ENCODE data around the gene EFR3B. TPM values are rescaled to one million over a fixed set of nuclear protein-coding genes. Genes with fewer than 3 reads are reported as not detected.
A peak's percentile ranks its signal among the peaks of the same experiment; 100 is the strongest.
"Not testable (repeated sequence)": the region's sequence is repeated elsewhere in the genome, so short reads cannot be mapped to it uniquely, and the experiment has no call there.

EFR3B gene
- total RNA-seq, 2 experiments from 2014 or later = 1.5 TPM

DNA sequence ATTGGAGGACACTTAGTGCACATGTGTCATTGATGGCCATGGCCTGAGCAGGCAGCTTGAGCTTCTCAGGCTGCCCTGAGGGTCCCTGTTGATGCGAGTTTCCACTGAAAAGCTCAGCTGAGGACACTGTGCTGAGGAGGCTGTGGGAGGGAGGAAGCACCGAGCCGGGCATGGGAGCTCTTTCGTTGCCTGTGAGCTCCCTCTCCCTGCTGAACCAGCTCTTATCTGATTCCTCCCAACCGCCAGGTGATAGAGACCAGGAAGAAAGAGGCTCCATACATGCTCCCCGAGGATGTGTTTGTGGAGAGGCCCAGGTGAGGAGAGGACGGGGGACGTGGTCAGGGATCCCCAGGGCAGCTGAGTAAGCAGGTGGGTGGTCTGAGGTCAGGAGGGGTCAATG, 99.2 kb downstream of the EFR3B start:
- H3K27me3 Mint-ChIP-seq = peaks cover 13% of the 10 kb centered on the region
- no peaks in the 10 kb centered on the region for H3K9me3 Mint-ChIP-seq
- no peak for DNase-seq
- H3K4me3 Mint-ChIP-seq = no peak overlapping the region
- H3K36me3 Mint-ChIP-seq = no peaks in the 10 kb centered on the region
- intact Hi-C loops (cut with micrococcal nuclease) = no loop called here
- no peaks in the 10 kb centered on the region for H3K4me1 Mint-ChIP-seq (ENCODE audit: low read depth)
- ChIA-PET POLR2A (no interaction called here), CTCF (no interaction called here)
- H3K27ac Mint-ChIP-seq = no peak overlapping the region

GRCh38 chr2:25145803-25146202, 103.9 kb downstream of the EFR3B start:
- Mint-ChIP-seq H3K9me3 (no peaks in the 10 kb centered on the region), H3K4me3 (no peak overlapping the region), H3K27ac (no peak overlapping the region), H3K4me1 (ENCODE audit: low read depth) (no peaks in the 10 kb centered on the region), H3K27me3 (no peaks in the 10 kb centered on the region), H3K36me3 (no peaks in the 10 kb centered on the region)
- DNase-seq = no peak
- ChIA-PET POLR2A (no interaction called here), CTCF (no interaction called here)
- intact Hi-C loops (cut with micrococcal nuclease) = no loop called here

DNA sequence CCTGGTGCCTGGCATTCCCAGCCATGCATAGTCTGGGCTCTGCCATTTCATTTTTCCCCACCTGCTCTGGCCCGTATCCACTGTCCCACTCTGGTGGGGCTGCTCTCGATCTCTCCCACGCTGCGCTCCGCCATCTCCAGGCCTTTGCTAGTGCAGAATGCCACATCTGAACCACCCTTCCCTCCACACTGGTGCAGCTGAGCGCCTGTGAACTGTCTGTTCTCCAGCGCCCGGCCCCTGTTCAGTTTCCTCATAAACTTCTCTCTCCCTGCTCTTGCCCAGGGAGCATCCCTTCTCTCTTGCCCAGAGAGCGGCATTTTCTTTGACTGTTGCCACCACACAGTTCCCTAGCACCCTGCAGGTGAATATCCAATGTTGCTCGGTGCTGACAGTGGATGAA, 105.0 kb downstream of the EFR3B start:
- Mint-ChIP-seq H3K9me3 (no peaks in the 10 kb centered on the region), H3K4me3 (no peak overlapping the region), H3K27me3 (no peaks in the 10 kb centered on the region), H3K27ac (no peak overlapping the region), H3K36me3 (no peaks in the 10 kb centered on the region), H3K4me1 (ENCODE audit: low read depth) (no peaks in the 10 kb centered on the region)
- intact Hi-C loops (cut with micrococcal nuclease) = no loop called here
- POLR2A ChIA-PET = no interaction called here
- no peak for DNase-seq
- CTCF ChIA-PET = no interaction called here

DNA sequence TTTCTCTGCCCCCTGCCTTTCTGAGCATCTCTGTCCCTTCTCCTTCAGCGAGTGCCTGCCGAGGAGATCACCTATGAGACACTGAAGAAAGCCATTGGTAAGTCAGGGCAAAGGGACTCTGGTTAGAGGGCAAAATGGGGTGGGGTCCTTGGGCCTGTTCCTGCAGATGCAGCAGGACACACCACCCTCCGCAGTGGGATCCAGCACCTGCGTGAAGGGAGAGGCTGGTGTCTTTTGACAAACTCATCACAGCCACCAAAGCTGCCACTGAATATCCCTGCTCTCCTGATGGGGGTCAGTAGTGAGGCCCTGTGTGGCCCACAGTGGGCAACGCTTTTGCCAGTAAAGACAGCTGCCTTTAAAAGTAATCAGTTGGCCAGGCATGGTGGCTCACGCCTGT, 107.8 kb downstream of the EFR3B start:
- DNase-seq = no peak
- no peak overlapping the region for H3K27ac Mint-ChIP-seq
- intact Hi-C loops (cut with micrococcal nuclease) = no loop called here
- no peaks in the 10 kb centered on the region for H3K4me1 Mint-ChIP-seq (ENCODE audit: low read depth)
- H3K27me3 Mint-ChIP-seq = no peaks in the 10 kb centered on the region
- CTCF ChIA-PET = no interaction called here
- no peaks in the 10 kb centered on the region for H3K36me3 Mint-ChIP-seq
- no peaks in the 10 kb centered on the region for H3K9me3 Mint-ChIP-seq
- POLR2A ChIA-PET = no interaction called here
- no peak overlapping the region for H3K4me3 Mint-ChIP-seq

DNA sequence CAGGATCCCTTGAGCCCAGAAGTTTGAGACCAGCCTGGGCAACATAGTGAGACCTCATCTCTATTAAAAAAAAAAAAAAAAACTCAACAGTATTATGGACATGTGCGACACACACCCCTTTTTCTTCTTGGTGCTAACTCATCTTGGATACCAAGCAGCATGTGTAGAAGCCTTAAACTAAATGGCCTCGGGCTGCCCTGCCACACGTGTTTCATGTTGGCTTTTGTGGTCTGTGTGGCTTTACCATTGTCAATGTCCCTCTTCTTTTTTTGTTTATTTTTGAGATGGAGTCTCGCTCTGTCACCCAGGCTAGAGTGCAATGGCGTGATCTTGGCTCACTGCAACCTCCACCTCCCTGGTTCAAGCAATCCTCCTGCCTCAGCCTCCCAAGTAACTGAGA, 109.1 kb downstream of the EFR3B start:
- H3K4me1 Mint-ChIP-seq (ENCODE audit: low read depth); H3K27me3 Mint-ChIP-seq; H3K27ac Mint-ChIP-seq; intact Hi-C loops (cut with micrococcal nuclease); H3K4me3 Mint-ChIP-seq; H3K36me3 Mint-ChIP-seq; H3K9me3 Mint-ChIP-seq; DNase-seq; CTCF ChIA-PET; POLR2A ChIA-PET: not testable (repeated sequence)

DNA sequence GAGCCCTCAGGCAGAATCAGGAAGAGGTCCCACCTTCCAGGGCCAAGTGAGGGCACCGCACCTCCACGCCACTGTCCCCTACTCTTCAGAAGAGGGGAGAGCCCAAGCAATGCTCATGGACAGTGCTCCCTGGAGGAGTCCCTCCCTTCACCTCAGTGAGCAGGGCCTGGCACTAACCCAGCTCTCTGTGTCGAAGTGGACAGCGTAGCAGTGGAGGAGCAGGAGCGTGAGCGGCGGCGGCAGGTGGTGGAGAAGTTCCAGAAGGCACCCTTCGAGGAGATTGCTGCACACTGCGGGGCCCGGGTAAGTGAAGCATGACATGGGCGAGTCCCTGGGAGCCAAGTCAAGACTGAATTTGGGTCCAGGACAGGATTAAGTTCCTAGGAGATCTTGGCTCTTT, 109.8 kb downstream of the EFR3B start:
- Mint-ChIP-seq H3K36me3 (no peaks in the 10 kb centered on the region), H3K4me1 (ENCODE audit: low read depth) (no peaks in the 10 kb centered on the region), H3K4me3 (no peak overlapping the region), H3K27me3 (peaks cover 2% of the 10 kb centered on the region), H3K27ac (no peak overlapping the region), H3K9me3 (no peaks in the 10 kb centered on the region)
- POLR2A ChIA-PET = no interaction called here
- CTCF ChIA-PET = no interaction called here
- DNase-seq = no peak
- intact Hi-C loops (cut with micrococcal nuclease) = no loop called here

DNA sequence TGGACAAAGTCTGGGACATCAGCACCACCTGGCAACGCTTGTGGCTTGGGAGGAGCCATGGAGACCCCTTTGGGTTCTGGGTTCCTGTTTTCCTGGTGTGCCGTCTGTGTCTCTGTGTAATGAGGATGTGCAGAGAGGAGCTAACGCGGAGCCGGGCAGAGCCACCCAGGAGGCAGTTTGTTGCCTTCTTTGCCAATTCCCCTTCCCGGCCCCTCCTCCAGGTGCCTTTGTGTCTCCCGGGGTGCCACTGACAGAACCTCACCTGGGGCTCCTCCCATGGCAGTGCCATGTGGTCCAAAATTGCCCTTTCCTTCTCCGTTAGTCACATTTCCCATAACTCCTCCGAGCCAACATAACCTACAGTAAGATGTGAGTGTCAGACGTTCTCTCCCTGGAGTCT, 113.5 kb downstream of the EFR3B start:
- CTCF ChIA-PET = interaction anchor here (1.0 kb wide), 1 partner anchor 42 kb away, joined by 3 read pairs; no protein-coding TSS in a partner anchor
- H3K4me3 Mint-ChIP-seq = no peak overlapping the region
- H3K27ac Mint-ChIP-seq = no peak overlapping the region
- peaks cover 2% of the 10 kb centered on the region for H3K27me3 Mint-ChIP-seq
- POLR2A ChIA-PET = interaction anchor here (1.1 kb wide), 1 partner anchor 7 kb away, joined by 3 read pairs; no protein-coding TSS in a partner anchor
- intact Hi-C loops (cut with micrococcal nuclease) = no loop called here
- H3K4me1 Mint-ChIP-seq (ENCODE audit: low read depth) = peaks cover 6% of the 10 kb centered on the region
- no peaks in the 10 kb centered on the region for H3K36me3 Mint-ChIP-seq
- H3K9me3 Mint-ChIP-seq = no peaks in the 10 kb centered on the region
- no peak for DNase-seq

DNA sequence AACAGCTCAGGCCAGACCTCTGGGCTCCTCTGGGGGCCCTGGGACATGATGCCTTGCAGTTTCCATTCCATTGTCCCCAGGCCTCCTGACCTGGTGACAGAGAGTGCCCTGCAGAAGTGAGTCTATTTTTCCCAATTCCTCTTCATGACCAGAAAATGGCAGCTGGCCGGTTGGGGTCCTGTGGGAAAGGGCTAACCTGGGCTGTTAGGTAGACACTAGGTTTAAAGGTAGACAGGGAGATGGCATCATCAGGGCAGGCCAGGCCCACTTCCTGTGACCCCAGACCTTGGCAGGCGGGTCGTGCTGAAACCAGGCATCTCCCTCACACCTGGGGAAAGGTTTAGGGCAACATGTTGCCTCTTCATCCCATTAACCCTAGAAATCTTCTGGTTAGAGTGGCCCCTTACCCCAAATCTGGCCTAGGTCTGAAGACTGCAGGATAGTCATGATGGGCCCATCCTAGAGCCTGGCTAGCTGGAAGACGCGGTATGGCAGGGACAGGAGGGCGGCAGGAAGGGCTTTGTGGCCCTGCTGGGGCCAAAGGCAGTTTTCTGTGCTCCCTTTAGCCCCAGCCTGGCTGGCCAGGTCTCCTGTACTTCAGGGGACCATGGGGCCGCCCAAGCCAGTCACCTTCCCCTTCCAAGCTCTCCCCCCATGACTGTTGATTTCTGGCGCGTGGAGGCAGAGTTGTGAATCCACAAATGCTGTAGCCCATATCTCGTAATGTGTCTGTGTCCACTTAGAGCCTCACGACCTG, 116.4 kb downstream of the EFR3B start:
- ChIA-PET CTCF (no interaction called here), POLR2A (no interaction called here)
- Mint-ChIP-seq H3K36me3 (peaks cover 4% of the 10 kb centered on the region), H3K4me3 (no peak overlapping the region), H3K4me1 (ENCODE audit: low read depth) (peaks cover 11% of the 10 kb centered on the region), H3K27me3 (peaks cover 2% of the 10 kb centered on the region), H3K27ac (no peak overlapping the region), H3K9me3 (no peaks in the 10 kb centered on the region)
- DNase-seq = no peak
- intact Hi-C loops (cut with micrococcal nuclease) = no loop called here

DNA sequence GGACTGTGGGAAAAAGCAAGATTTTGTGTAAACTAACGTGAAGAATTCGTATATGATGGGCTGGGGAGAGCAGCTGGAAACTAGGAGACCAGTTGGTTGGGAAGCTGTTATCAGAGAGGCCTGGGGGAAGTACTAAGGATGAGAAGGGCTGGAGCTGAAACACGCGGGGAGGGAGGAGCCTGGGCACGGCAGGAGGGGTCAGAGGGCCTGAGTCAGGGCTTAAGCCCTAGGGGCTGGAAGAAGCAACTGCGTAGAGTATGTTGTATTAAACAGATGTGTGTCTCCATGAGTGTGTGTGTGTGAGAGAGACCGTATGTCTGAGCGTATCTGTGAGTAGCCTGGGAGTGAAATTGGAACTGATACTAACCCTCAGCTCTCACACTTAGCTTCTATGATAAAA, 118.1 kb downstream of the EFR3B start:
- Mint-ChIP-seq H3K27ac (no peak overlapping the region), H3K4me1 (ENCODE audit: low read depth) (peaks cover 11% of the 10 kb centered on the region), H3K4me3 (peak overlapping the region; percentile 74), H3K36me3 (peaks cover 4% of the 10 kb centered on the region), H3K27me3 (peaks cover 2% of the 10 kb centered on the region), H3K9me3 (no peaks in the 10 kb centered on the region)
- POLR2A ChIA-PET = interaction anchor here (0.5 kb wide), 1 partner anchor 796 kb away, joined by 4 read pairs; no protein-coding TSS in a partner anchor
- DNase-seq = no peak
- intact Hi-C loops (cut with micrococcal nuclease) = no loop called here
- CTCF ChIA-PET = interaction anchor here (1.1 kb wide), 1 partner anchor 37 kb away, joined by 3 read pairs; no protein-coding TSS in a partner anchor

GRCh38 chr2:25160376-25160775, 118.5 kb downstream of the EFR3B start:
- CTCF ChIA-PET = no interaction called here

GRCh38 chr2:25161055-25161781, 119.3 kb downstream of the EFR3B start:
- H3K27ac Mint-ChIP-seq = peak overlapping the region; percentile 65
- DNase-seq = peak; percentile 83
- ChIA-PET POLR2A (no interaction called here), CTCF (no interaction called here)
- intact Hi-C loops (cut with micrococcal nuclease) = no loop called here
- H3K36me3 Mint-ChIP-seq = peaks cover 4% of the 10 kb centered on the region
- no peaks in the 10 kb centered on the region for H3K9me3 Mint-ChIP-seq
- H3K4me1 Mint-ChIP-seq (ENCODE audit: low read depth) = peaks cover 15% of the 10 kb centered on the region
- H3K4me3 Mint-ChIP-seq = peak overlapping the region; percentile 74
- H3K27me3 Mint-ChIP-seq = peaks cover under 1% of the 10 kb centered on the region

More at GRCh38 chr2:25160376-25160775, 118.5 kb downstream of the EFR3B start:
- H3K4me1 Mint-ChIP-seq (ENCODE audit: low read depth) = peaks cover 11% of the 10 kb centered on the region
- intact Hi-C loops (cut with micrococcal nuclease) = no loop called here
- DNase-seq = no peak
- H3K27ac Mint-ChIP-seq = peak overlapping the region; percentile 60
- POLR2A ChIA-PET = interaction anchor here (0.5 kb wide), 1 partner anchor 797 kb away, joined by 4 read pairs; no protein-coding TSS in a partner anchor
- peaks cover 4% of the 10 kb centered on the region for H3K36me3 Mint-ChIP-seq
- peaks cover 2% of the 10 kb centered on the region for H3K27me3 Mint-ChIP-seq
- no peaks in the 10 kb centered on the region for H3K9me3 Mint-ChIP-seq
- H3K4me3 Mint-ChIP-seq = peak overlapping the region; percentile 74

DNA sequence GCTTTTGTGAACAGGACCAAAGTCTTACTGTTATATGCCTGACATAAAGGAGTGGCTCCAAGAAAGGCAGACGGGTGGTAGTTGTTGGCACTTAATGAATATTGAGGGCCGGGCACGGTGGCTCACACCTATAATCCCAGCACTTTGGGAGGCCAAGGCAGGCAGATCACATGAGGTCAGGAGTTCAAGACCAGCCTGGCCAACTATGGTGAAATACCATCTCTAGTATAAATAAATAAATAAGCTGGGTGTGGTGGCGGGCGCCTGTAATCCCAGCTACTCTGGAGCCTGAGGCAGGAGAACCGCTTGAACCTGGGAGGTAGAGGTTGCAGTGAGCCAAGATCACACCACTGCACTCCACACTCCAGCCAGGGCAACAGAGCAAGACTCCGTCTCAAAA, 120.2 kb downstream of the EFR3B start:
- H3K27me3 Mint-ChIP-seq; intact Hi-C loops (cut with micrococcal nuclease); H3K9me3 Mint-ChIP-seq; H3K36me3 Mint-ChIP-seq; H3K27ac Mint-ChIP-seq; DNase-seq; POLR2A ChIA-PET: not testable (repeated sequence)
- CTCF ChIA-PET = interaction anchor here (1.2 to 2.4 kb wide), 2 partner anchors 33 to 34 kb away, joined by 4 to 11 read pairs; no protein-coding TSS in a partner anchor
- Mint-ChIP-seq H3K4me3 (peak overlapping the region; percentile 40), H3K4me1 (ENCODE audit: low read depth) (peaks cover 19% of the 10 kb centered on the region)

Data from activated CD4-positive, alpha-beta memory T cell treated with anti-CD3 and anti-CD28 coated beads for 36 hours (primary cell).